ENCODE measurements around the gene CHRM5.
A peak's percentile ranks its signal among the peaks of the same experiment; 100 is the strongest.
"Not testable (repeated sequence)": the region's sequence is repeated elsewhere in the genome, so short reads cannot be mapped to it uniquely, and the experiment has no call there.

The CHRM5 gene

DNA sequence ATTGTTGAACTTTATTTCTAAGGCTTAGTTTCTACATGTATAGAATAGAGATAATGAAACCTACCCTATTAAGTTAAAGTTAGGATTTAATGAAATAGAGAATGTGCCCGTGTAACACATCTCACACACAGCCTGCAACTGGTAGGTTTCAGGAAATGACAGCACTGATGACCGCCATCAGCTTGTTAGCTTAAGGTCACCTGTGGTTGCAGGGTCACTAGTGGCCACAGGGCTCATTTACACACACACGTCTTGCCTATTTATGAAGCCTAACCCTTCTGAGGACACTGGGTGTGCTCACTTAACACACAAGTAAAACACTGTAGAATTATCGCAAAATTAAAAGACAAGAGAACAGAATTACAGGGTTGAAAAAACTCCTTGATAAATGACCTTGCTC, 20.1 kb downstream of the CHRM5 start:
- ATAC-seq = no peak

DNA sequence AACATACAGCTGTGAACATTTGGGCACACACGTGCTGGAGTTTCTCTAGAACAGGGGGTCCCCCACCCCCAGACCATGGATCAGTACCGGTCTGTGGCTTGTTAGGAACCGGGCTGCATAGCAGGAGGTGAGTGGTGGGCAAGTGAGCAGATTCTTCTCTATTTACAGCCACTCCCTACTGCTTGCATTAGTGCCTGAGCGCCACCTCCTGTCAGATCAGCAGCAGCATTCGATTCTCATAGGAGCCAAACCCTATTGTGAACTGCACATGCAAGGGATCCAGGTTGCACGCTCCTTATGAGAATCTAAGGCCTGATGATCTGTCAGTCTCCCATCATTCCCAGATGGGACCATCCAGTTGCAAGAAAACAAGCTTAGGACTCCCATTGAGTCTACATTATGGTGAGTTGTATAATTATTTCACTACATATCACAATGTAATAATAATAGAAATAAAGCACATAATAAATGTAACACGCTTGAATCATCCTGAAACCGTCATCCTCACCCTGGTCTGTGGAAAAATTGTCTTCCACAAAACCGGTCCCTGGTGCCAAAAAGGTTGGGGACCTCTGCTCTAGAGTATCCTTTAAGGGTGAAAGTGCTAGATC, 25.8 kb downstream of the CHRM5 start:
- no peak for ATAC-seq

DNA sequence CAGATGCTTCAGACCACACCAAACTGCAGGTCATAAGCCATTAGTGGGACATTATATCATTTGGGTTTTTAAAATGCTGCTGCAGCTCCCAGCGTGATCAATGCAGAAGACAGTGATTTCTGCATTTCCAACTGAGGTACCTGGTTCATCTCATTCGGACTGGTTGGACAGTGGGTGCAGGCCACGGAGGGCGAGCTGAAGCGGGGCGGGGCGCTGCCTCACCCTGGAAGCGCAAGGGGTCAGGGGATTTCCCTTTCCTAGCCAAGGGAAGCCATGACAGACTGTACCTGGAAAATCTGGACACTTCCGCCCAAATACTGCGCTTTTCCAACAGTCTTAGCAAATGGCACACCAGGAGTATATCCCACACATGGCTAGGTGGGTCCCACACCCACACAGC, 27.4 kb downstream of the CHRM5 start:
- ATAC-seq = not testable (repeated sequence)

DNA sequence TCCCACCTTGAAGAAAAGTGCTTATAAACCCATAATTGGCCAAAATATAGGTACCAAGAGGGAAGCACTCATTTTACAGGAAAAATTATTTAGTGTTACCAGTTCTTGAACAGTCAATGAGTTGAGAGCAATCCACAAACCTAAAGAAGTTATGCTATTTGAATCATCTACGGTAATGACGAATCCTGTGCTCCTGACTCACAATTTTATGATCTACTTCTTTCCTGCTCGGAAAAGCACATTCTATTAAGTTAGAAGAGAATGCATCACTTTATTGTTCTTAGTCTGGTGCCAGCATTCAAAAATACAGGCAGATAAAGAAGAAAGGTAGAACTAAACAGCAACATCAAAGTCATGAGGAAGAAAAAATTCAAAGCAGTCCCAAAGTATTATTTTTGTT, 33.2 kb downstream of the CHRM5 start:
- ATAC-seq = no peak

DNA sequence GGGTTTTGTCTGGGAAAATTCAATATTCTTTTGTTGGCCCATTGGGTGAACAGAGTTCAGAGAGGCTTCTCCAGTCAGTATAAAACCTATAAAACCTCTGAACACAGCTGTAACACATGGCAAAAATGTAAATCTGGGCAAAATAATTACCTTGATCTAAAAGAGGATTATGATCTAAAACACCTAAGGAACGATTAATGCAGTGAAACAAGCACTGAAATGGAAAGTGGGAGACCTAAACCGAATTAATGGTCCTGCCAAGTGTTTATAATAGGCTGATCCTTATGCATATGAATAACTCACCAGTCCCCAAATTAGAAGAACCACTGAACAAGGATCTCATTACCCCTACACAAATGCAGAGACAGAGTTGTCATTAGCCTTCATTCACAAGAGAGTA, 38.1 kb downstream of the CHRM5 start:
- no peak for ATAC-seq

DNA sequence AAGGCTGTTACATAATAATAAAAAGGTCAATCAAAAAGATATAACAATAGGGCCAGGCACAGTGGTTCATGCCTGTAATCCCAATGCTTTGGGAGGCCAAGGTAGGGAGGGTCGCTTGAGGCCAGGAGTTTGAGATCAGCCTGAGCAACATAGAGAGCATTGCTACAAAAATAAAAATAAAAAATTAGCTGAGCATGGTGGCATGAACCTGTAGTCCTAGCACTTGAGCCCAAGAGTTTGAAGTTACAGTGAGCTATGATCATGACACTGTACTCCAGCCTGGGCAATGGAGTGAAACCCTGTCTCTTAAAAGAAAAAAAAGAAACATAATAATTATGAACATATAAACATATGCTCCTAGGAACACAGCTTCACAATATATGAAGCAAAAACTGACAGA, 41.4 kb downstream of the CHRM5 start:
- no peak for ATAC-seq

DNA sequence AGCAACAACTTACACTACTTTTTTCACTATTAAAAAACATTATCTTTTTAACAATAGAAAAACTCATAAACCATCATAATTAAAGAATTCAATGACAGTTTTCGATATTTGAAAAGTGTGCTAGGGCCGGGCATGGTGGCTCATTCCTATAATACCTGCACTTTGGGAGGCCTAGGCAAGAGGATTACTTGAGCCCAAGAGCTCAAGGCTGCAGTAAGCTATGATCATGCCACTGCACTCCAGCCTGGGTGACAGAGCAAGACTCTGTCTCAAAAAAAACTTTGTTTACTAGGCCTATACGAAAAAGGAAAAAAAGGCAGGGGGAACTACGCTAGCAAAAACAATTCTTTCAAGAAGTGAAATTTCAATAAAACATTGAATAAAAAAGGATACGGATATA, 42.6 kb downstream of the CHRM5 start:
- no peak for ATAC-seq

DNA sequence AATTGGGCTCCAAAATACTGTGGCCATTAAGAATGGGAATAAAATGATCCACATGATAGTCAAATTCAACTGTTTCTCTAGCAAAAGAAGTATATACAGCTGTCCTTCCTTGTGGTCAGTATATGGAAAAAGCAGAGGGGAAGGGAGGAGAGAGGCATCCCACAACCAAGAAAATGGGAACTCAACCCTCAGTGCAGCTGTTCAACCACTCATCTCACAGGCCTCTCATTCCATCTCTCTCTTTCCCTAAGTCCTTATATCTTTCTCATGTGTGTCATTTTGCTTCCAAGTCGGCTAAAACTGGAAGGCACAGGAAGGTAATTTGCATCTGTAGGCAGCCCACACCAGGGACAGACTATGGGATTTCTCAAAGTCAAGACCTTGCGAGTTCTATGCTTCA, 43.2 kb downstream of the CHRM5 start:
- no peak for ATAC-seq

DNA sequence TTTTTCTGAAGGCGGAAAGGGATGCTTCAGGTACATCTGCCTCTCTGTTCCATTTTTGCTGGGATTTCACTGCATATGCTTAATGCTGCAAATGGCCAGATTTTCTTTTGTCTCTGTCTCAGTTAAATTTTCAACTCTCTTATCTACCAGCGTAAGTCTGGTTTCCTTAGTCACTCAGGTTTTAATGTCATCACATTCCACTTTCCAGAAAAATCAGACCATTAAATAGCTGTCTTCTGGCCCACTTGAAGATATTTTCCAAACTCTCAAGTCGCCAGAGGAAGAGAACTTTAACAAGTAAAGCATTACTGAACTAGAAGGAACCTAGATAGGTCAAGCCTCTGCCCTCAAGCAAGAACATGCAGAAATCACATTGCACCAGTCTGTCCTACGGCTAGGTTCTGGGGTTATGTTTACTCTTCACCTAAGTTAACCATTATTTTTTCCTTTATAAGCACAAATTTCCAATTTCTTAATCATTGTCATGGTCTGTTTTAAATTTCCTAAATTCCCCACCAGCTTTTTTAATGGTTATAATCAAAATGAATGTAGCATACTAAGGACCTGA, 44.2 kb downstream of the CHRM5 start:
- ATAC-seq = no peak

DNA sequence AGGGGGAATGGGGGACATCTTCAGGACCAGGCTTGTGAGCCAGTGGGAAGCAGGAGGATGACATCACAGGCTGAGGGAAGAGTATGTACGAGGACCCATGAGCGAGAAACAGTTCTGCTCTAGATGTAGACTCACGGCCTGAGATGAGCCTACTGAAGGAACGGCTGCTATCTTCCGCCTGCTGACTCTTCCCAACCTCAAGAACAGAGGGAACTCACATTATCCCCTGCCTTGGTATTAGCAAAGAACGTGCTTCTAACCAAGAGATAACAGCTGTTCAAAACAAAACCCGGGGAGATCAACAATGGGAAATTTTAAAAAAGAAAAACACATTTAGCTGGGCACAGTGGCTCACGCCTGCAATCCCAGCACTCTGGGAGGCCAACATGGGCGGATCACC, 45.4 kb downstream of the CHRM5 start:
- no peak for ATAC-seq

DNA sequence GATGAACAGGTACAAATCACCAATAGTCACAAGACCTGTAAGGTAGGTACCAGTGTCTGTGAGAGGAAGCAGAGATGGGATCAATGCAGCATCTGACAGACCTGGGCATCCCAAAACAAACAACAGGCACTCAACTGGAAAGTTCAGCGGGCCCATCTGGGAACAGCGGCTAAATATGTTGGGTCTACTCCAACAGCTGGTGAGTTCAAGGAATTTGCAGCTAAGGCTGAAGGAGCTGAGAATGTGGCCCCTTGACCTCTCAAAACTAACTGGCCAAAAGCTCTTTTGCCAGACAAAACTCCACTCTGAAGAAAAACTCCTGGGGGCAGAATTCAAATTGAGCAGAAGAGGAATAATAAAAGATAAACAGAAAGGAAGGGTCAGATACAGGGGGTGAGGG, 46.3 kb downstream of the CHRM5 start:
- no peak for ATAC-seq

DNA sequence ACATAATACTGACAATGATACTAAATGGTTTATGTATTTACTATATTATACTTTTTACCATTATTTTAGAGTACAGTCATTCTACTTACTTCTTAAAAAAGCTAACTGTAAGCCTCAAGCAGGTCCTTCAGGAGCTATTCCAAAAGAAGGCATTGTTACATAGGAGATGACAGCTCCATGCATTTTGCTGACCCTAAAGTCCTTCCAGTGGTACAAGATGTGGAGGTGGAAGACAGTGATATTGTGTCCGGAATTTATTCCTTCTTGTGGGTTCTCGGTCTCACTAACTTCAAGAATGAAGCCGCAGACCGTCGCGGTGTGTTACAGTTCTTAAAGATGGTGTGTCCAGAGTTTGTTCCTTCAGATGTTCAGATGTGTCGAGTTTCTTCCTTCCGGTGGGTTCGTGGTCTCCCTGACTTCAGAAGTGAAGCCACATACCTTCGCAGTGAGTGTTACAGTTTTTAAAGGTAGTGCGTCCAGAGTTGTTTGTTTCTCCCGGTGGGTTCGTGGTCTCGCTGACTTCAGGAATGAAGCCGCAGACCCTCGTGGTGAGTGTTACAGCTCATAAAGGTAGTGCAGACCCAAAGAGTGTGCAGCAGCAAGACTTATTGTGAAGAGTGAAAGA, 49.8 kb downstream of the CHRM5 start:
- no peak for ATAC-seq

DNA sequence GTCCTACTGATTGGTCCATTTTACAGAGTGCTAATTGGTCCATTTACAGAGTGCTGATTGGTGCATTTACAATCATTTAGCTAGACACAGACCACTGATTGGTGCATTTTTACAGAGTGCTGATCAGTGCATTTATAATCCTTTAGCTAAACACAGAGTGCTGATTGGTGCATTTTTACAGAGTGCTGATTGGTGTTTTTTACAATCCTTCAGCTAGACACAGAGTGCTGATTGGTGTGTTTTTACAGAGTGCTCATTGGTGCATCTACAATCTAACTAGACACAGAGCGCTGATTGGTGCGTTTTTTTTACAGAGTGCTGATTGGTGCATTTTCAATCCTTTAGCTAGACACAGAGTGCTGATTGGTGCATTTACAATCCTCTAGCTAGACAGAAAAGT, 50.4 kb downstream of the CHRM5 start:
- ATAC-seq = not testable (repeated sequence)

DNA sequence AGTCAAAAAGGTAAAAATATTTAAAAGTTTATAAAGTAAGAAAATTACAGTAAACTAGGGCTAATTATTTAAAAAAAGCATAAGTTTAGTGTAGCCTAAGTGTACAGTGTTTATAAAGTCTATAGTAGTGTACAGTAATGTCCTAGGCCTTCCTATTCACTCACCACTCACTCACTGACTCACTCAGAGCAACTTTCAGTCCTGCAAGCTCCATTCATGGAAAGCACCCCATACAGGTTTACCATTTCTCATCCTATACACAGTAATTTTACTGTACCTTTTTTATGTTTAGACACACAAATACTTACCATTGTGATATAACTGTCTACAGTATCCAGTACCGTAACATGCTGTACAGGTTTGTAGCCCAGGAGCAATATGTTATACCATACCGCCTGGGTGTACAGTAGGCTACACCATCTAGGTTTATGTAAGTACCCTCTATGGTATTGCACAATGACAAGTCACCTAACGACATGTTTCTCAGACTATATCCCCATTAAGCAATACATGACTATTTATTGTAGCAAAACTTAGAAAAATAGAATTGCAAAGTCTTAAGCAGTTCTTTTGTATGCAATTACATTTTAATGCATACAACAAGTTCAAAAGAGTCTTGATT, 51.2 kb downstream of the CHRM5 start:
- no peak for ATAC-seq

DNA sequence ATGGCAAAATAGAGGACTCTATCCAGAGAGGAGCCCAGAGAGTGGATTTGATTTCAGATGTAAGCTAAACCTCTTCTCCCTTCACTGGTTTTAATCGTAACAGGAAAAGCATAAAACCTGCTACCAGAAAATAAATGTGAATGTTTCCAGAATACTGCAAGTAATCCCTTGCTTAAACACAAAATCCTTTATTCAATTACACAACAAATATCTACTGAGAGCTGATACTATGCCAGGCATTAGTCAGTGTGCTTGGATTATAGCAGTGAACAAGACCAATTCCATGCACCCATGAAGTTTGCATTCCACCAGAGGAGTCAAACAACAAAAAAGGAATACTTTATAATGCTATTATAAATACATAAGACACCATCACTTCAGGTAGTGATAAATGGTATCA, 55.6 kb downstream of the CHRM5 start:
- no peak for ATAC-seq

DNA sequence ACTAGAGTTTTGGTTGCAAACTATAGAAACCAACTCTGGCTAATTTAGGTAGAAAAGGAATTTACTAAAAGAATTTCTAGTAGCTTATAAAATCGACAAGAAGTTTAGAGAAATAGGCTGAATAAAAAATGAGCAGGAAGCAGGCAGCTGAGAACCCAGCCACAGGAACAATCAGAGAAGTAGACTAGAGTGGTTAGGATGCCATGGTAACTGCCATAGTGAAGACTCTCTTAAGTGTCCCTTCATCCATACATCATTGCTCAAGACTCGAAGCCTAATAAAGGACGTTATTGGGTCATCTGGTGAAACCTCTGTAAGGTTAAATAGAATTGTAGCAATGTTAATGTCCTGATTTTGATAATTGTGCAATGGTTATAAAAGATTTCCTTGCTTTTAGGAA, 57.0 kb downstream of the CHRM5 start:
- ATAC-seq = no peak

DNA sequence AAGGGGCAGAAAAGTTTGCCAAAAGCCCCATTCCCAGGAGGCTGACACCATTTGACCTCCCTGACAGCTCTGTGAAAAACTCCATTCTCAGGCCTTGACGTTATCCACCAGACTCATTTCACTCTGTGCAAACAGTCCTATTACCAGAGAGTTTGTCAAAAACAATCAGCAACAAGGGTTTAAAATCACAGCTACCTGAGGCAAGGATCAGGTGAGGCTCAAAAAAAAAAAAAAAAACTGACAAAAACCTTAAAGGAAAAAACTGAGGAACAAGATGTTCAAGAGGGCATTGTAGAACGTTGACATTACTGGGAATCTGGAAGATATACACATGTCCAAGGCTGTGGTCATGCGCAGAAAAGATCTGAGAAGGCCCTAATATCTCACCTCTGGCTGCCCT, 59.3 kb downstream of the CHRM5 start:
- ATAC-seq = no peak

DNA sequence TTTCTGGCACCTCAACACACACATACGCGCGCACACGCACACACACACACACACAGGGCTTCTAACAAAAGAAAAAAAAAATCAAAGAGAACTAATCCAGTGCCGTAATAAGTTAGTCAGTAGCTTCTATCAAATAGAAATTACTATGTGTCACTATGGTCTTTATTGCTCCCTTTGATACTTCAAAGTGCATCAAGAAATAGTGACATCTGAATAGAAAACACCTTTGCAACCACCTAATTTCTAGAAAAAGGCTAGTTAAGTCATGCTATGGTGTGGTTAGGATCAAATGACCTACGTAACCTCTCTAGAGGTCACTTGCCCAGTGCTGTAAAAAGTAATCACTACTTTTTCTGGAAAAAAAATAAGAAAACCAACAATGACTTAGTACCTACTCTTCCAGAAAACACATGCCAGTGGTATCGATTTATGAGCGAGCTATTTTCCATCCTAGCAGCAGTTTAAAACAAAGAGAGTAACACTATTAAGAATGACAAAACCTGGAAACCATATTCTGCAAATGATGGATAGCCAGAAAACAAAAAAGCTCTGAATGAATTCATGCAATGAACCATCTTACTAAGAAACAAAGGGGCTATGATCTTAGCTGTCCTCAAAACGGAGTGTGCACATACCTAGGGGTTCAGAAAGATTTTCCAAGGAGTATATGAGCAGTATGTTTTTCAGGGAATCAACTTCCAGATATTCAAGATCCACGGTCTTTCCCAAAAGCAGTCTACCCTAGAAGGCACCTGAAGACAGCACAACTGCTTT, 63.9 kb downstream of the CHRM5 start:
- ATAC-seq = peak; percentile 72 to 78

DNA sequence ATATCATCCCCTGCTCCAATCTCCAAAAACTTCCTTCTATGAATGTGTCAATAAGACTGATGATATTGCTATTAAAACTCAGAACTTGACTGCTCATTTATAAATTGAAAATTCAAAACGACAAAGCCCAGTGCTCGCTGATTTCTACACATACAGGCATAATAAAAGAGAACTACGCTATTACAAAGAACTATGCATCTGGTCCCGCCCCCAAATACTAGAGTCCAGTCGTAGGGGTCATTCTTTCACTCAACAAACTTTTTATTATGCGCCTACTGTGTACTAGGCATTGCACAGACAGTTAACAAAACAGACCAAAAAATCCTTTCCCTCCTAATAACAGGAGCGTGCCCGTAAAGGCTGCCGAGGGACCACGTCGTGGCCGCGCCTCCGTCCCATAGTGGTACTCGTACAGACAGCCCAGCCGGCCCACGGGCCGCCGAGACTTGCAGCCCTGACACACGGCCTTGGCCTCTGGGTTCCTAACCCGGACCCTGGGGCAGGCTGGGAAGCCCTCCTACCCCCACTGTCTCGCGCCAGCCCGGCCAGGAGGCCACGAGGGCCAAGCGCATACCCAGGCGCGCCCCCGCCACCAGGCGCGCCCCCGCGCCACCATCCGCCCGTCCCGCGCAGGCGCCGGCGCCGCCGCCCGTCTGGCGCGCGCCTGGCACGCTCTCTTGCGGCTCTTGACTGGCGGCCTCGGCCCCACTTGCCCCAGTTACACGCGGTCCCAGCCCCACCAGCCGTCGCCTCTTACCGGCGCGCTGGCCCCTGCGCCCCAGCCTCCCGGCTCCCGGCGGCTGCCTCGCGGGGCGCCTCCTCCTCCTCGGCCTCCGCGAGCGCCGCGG, 70.0 kb downstream of the CHRM5 start:
- ATAC-seq = peak; percentile 71 to 73

DNA sequence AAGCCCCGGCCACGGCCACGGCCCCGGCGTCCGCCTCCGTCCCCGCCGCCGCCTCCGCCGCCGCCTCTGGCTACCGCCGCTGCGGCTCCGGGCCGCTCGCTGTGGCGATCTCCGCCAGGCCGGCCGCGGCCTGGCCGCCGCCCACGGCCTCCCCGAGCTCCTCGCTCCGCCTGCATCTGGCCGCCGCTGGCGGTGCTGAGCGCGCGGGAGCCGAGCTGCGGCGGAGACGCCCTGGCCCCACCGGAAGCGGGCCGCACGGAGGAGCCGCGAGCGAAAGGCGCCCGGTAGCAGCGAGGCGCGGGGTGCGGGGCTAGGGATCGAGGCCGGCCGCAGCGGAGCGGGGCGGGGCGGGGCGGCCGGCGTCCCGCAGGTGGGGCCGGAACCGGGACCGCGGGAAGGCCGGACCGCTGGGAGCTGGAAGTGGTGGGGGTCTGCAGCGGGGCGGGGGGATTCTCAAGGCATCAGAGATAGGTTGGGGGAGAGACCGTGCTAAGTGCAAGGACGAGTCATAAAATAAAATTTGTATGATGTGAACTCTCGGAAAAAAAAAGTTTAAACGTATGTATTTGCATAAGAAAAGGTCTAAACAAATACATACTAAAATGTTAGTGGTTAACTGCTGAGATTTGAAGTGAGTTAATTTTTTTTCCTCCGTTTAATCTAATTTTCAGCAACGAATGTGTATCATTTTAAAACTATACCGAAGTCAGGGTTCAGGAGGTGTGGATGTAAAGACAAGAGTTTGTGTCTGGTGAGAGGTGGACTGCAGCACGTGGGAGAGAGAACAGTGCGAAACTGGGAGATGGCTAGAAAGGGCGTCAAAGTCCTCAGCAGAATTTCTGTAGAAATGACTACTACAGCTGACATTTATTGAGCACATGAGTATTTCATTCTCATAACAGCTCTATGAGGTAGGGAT, 70.8 kb downstream of the CHRM5 start, which contains the start of gene AVEN:
AVEN (minus strand) TSS at position 334 of the 919 bp plus-strand sequence; CDS start at position 176, 158 bp downstream.
- ATAC-seq = peak; percentile 76 to 81

DNA sequence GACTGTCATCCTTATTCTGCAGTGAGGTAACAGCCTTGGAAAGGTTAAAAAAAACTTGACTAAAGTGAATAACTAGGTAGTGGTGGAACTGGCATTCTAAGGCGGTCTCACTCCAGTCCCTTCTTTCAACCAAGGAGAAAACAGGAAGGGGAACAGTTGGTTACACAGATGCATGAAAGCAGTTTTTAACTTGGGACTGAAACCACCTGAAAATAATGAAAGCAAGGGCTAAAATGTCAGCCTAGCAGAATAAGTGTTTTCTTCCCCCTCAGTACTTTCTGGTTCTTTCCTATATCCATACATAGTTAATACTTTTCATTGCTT, 71.5 kb downstream of the CHRM5 start:
- no peak for ATAC-seq
